ENCODE data around the gene MARCHF3.
"Not testable (repeated sequence)": the region's sequence is repeated elsewhere in the genome, so short reads cannot be mapped to it uniquely, and the experiment has no call there.

Gene MARCHF3

DNA sequence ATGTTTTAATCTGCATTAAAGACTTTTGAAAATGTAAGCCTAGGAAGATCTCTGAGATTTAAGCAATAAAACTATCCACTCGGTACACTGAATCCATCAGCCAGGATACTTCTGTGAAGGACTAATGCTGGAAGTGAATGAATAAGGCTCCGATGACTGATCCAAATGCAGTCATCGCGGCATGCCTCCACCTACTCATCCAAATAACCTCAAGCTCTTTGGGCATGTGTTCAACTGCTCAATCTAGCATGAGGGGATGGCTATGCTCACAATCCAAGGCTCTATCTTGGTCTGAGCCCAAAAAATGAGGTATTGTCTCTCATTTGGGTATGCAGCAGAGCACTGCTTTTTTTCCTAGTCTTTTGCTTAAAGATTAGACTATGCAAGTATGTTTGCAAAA, 19.2 kb downstream of the MARCHF3 start:
- DNase-seq, result no peak

DNA sequence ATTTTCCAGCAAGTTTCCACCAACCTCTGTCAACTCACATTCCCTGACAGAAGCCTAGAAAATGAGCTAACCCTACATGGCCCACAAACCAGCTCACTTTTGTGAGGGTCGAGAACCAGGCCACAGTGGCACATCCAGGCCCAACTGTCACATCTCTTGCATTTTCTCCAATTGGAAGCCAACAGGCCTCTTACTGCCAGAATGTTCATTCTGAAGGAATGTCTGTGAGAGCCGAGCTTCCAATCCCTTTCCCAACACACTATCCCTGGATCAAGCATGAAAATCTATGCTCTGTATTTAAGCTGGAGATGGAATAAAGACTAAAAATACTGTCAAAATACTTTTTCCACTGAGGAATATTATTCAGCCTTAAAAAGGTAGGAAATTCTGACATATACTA, 20.0 kb downstream of the MARCHF3 start:
- no peak for DNase-seq

DNA sequence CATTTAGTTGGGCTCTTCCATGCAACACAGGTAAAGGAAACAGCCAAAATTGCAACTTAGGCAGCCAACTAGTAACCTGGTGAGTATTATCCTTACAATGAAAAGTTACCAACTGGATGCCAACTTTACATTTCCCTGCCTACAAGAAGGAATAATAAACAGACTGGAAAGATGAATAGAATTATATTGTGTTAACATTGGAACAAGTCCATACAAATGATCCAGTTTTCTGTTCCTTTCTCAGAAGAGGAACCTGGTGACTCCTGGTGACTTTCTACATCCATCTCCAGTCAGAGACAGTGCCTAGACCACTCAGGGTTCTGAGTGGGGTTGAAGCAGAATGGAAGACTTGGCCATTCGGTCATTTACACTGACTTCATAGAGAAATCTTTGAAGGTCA, 20.6 kb downstream of the MARCHF3 start:
- DNase-seq, result no peak

DNA sequence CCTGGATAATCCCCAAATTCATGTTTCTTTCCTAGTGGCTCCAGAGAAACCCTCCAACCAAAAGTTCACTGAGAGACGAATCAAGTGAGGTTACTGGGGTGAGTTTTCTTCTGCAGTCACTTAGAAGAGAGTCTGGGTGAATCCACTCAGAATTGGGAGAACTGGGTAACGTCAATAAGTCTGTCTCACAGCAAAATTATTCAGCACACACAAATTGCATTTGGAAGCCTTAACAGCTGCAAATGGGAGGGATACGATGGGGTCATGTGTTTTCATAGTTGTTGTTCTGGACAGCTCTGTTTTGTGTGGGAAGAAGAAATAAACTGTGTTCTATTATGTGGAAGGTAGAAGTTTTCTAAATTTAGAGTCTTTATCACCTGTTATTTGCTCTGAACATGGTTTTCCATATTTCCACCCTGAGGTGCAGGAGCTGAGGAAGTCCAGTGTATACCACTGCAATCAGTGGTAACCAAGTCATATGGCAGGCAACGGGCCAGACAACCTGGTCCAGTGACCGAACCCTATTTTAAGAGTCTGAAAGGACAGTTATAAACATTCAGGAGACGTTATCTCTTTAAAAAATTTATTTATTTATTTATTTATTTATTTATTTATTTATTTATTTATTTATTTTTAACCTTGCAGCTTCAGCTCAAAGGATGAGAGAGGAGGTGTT, 21.9 kb downstream of the MARCHF3 start:
- no peak for DNase-seq

DNA sequence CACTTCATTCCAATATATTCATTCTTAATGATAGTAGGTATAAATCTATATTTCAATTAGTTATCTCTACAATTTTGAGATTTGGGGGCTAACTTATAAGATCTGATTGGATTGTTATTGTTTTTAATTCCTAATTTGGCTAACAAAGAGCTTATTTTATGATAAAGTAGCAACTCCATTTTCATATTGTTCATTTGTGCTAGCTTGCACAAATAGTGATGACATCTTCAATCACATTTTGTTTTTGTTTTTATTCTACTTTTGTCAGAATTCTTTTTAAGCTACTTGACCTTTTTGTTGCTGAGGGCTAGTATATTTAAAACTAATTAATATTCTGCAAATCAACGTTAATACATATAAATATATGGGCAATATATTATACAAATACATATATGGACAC, 22.8 kb downstream of the MARCHF3 start:
- no peak for DNase-seq

DNA sequence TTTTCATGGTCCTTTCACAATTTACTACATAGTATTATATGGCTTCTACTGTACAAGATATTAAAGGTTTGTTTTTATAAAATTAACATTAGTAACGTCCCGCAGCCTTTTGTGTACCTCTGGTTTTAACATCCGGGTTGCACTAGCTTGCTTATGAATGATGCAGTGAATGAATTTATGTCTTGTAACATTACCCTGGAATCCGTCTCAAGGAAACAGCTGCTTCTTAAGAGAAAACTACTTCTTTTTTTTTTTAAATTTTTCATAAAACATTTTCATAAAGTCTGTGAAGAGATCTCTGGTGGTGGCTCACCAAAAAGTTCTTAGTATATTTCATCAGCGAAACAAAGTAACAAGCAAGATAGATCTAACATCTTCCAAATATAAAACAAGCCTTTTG, 23.6 kb downstream of the MARCHF3 start:
- no peak for DNase-seq

DNA sequence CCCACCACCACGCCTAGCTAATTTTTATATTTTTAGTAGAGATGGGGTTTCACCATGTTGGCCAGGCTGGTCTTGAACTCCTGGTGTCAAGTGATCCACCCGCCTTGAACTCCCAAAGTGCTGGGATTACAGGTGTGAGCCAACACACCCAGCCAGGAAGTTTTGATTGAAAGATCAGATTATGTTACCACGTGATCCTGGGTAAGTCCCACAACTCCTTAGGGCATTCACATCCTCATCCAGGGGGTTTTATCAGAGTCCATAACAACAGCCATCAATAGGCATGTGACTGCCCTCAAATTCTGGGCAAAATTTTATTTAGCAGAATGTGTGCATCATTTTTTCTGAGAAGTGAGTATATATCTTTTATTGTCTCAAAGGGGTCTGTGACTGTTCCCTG, 25.1 kb downstream of the MARCHF3 start:
- DNase-seq, result not testable (repeated sequence)

DNA sequence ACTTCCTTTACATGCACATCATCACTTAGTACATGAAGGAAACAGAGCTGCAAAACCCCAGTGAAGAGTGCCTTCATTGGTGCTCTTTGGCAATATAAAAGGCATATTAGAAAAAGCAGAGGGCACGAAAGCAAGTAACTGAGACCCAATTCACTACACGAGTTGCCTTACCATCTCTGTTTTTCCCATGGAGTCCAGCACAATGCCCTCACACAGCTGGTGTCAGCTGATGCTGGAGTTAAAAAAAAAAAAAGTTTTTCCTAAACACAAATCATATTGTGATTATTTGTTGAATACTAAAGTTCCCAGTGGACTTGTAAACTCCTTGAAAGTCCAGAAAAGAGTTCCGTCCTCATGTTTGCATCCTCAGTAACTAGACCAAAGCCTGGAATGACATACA, 25.6 kb downstream of the MARCHF3 start:
- DNase-seq, result no peak

DNA sequence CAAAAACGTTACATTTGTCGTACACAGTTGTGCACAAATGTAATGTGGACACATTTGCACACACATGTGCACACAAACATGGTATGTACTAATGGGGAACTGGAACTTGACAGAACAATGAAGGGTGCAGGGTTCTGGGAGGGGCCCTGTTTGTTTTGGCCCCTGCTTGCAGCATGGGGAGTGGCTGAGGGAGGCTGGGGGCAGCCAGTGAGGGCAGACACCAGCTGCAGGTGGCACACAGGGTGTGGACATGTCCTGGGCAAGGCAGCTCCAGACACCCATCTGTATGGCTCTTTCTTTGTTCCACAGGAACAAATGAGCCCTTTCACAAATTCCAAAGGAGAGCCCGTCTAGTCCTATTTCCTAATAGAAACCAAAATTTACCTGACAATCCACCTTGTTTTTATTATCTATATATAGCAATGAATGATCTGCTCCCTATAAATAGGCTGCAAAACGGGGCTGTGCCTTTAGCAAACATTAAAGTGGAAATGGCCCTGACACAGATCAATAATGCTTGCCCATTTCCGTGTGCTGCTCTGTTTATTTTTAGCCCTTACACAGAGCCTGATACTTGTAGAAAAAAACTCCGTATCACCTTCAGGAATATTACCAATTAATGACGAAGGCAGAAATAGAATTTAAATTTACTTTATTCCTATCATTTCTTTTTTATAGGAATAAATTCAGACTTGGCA, 26.4 kb downstream of the MARCHF3 start:
- no peak for DNase-seq

DNA sequence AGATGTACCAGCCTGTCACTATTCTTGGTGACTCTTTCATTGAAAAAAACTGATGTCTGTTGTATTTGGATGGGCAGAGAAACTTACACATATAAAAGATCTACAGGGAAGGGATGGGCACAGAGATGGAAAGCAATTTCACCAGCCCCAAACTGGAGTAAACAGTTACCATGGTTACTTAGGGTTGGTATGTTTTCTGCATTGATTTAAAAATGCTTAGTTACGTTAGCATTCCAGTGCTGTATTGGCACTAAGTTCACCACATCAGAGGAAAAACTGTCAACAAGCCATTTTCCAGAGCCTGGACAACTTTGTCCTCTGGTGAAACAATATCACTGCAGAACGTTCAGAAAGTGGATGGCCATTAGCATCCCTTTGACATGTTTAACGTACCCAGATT, 28.0 kb downstream of the MARCHF3 start:
- no peak for DNase-seq

DNA sequence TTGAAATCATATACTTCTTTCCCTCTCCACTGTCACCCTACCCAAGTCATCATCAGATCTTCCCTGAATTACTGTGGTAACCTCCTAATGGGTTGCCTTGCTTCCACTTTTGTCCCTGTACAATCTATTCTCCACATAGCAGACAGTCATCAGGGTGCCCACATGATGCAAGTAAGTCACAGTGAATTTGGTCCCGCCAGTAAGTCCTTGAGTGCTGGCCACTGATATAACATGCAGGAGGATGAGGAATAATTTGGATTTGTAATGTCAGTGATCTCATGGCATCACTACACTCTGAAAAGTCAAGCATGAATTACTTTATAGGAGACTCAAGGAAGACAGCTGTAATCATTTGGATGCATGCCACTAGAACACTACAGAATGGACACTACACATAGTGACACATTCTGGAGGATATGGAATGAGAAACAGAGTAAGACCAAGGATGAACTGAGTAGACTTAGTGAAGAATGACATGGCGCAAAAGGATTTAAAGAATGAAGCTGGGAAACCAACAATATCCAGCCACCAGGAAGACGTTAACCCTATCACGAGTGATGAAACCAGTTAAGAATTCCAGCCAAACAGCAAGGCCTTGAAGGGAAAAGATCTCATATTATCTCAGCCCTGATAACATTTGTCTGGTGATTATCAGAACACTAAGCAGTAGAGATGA, 28.6 kb downstream of the MARCHF3 start:
- no peak for DNase-seq

DNA sequence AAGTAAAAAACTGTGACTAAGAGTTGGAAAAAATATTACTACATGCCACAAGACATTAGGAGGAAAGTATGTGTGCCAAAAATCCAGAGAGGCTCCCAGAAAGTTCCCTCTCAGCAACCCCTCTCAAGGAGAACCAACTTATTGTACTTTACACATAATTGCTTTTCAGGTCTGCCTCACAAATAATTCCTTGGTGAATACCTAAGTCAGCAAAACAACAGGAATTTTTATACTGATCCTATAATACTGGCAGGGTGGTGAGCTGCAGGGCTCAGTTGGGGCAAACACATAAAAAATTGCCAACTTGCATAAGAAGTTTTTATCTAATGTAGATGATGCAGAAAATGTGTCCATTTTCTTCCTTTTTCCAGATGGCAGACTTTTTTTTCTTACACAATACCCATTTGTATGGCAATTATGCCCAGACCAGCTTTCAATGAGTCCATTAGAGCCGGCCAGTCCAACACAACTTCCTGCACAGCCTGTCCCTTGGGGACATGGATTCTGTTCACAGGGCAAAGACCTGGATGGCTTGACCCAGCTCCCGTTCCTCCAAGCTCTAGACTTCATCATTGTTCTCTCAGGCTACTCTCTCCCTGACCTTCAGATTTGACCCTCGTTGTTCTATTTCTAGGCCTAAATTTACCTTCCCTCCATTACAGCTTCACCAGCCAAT, 31.3 kb downstream of the MARCHF3 start:
- no peak for DNase-seq

DNA sequence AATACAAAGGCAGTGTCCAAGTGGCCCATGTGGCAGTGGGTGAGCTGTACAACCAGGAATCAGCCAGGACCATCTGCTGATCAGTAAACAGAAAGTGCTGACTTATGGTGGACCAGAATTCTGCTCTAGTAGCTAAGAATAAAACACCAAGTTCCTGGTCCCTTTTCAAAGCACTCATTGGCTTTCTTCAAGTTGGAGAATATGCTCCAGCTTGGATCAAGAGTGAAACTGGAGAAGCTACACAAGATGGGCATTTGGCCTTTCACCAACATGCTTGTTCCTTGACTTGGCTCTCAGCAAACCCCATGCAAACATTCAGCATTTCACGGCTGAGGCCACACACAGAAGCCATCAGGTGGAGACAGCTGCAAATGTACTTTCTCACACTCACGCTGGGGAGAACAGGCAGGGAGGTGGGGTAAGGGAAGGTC, 32.1 kb downstream of the MARCHF3 start:
- peak; percentile 33 for DNase-seq

DNA sequence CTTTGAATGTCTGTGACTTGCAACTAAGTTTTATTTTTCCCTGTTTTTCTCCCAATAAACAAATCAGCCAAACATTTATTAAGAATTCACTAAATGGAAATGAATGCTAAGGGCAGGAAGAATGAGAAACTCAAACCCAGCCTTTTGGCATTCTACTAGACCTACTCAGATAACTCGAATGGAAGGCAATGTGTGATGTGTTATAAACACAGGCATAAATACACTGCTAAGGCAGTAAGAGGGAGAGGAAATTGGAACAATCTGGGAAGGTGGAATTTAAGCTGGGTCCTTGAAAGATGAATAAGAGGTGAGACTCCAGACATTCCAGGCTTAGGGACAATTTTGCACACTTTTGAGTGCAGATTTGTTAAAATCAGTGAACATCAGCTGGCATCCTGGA, 34.7 kb downstream of the MARCHF3 start:
- DNase-seq, result no peak

DNA sequence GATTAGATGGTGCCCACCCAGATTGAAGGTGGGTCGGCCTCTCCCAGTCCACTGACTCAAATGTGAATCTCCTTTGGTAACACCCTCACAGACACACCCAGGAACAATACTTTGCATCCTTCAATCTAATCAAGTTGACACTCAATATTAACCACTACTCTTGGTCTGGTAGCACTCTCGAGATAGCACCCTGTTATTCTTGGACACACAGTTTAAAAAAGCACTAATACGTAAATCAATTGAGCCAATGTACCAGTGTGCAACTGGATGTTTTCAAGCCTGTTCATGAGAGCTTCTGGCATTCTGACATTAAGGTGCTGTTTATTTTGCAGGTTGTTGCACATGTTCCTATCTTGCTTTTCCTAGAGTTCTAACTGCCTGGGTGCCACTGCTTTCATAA, 35.3 kb downstream of the MARCHF3 start:
- DNase-seq, result no peak

DNA sequence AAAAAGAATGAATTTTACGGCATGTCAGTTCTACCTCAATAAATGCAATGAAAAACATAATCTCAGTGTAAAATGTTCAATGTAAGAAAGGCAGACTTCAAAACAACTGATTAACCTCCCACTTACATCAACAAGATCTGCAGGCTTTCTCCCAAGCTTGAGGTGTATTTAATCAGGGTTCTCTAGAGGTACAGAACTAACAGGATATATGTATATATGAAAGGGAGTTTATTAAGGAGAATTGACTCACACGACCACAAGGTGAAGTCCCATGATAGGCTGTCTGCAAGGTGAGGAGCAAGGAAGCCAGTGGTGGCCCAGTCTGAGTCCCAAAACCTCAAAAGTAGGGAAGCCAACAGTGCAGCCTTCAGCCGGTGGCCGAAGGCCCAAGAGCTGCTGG, 35.9 kb downstream of the MARCHF3 start:
- DNase-seq, result no peak

DNA sequence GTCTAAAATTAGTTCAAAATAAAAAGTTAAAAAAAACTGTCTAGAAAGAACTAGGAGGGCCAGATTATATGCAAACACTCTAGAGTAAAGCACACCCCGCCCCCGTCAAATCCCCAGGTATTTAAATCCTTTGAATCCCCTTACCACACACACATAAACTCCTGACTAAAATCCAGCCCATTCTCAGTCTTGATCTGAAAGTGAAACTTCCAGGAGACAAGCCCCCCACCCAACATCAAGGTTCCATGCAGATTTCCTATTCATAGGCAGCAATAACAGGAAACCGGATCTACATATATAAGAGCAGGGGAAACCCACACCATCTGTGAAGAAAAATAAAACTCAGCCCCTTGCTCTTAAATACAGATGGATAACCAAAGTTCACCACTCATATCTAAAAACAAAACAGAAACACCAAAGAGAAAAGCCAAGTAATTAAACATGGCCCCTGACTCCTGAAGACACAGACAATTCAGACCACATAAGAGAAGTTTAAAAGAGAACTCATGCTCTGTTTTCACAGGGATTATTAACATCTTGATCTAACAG, 42.3 kb downstream of the MARCHF3 start:
- DNase-seq, result no peak

DNA sequence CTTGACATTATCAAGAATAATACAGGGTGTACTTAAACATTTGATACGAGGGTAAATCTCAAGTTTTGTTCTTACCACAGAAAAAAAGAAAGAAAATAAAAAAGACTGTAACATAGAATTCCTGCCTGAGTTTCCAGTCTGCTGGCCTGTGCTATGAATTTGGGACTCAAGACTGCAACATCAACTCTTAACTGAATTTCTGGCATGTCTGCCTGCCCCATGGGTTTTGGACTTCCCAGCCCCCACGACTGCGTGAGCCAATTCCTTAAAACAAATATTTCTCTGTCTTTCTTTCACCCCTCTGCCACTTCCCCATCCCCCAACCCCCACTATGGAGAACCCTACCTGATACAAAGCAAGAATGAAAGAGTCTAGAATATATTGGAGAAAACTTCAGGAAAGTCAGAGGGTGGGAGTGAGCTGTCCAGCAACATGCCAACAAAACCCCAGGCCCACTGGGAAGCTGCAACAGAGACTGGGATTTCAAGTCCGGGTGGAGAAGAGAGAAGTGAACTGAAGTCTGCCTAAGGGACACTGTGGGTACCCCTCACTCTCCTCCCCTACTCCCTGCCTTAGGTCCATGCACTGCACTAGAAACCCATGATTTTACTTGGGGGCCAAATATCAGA, 43.0 kb downstream of the MARCHF3 start:
- DNase-seq, result no peak

DNA sequence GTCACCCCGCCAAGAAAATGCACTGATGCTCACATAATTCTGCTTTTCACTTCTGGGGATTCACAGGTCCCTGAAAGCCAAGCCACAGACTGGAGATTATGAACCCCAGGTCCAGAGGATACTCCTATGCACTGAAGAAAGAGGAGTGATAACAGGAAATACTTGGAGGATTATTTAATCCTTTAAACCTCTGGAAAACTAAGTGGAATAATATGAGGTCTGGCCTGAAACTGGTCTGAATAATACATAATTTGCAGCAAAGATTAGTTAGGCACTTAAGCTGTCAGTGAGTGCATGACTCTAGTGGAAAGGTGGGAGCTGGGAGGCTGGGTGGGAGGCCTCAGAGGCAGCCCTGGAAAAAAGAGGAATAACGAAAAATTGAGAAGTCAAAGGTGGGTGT, 45.7 kb downstream of the MARCHF3 start:
- no peak for DNase-seq

DNA sequence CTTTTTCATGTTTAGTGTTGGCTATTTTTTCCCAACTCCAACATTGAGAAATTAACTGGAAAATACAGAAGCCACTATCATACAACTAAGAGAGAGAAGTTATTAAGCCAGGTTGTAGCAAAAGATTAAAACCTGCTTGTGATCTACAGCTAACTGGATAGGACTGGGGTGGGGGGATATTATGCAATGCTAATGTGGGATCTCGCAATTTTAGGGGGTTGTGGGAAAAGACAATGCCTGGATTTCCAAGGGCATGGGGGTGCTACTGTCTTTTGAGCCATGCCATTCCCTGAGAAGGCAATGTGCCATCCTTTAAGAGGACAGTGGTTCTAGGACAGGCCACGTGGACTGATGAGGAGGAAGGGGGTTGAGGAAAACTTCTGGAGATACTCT, 46.5 kb downstream of the MARCHF3 start:
- DNase-seq, result no peak

DNA sequence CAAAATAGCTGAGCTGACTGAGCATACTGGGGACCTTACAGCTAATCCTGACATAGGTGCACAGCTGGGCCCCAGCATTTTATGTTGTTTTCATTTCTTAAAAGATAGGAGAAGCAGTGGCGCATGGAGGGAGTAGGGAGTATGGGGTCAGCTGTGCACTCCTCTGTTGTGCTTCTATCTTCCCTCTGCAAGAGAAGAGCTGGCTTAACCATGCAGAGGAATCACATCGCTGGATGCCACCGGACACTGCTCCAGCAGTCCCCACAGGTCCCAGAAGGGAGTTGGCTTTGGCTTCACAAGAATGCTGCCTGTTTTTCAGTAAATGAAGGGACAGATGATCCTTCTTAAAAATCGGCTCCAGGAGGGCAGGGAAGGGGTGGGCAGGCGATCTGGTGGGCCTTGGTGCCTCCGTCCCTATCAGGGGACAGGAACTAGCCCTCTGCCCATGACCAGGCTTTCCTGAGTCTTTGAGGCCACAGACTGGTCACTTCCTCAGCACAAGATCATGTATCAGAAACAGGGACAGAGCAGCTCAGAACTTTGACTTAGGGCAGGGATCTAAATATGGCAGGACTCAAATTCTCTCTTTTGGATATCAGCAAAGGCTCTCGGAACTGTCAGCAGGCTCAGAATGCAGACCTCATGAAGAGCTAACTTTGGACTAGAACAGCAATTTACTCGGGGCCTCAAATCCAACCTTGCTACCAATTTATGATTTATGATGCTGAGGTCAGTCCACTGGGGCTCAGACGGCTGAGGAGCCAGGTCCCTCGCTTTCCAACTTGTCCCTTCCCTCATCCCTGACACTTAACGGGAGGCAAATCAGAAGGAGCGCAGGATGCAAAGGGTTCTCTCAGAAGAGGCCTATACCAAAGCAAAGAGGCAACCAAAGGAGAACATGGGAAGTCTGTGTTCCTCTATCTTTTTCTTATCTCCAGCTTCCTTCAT, 47.2 kb downstream of the MARCHF3 start:
- no peak for DNase-seq

DNA sequence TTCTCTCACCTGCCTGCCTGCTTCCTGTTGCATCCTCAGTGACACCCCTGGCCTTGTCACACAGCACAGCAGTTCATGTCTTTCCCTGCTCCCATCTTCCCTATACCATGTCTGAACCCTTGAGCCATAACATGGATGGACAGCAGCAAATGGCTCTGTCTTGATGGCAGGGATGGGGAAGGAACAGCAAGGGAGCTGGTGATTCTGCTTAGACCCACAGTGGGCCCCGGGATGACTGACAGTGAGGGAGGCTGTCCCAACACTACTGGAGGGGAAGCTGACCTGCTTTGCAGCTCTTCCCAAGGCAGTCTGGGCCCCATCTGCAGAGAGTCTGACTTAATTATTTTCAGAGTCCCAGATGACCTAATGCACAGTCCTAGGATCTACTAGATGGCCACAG, 48.2 kb downstream of the MARCHF3 start:
- no peak for DNase-seq
